HEK293T (cell line): Measurements from ENCODE around the gene RBM8A.

Experiments
- CTCF ChIA-PET: fragments of 350-600 bp; formaldehyde crosslinking; extraction: SDS; loops from one replicate; lab custom pipeline; 2021; ENCODE audit warnings: antibody characterized with exemption, inconsistent platforms; lab: Yijun Ruan, JAX
- POLR2A ChIA-PET: fragments of 350-600 bp; formaldehyde crosslinking; extraction: SDS; loops from one replicate; lab custom pipeline; 2020; ENCODE audit warnings: antibody characterized with exemption, inconsistent platforms; lab: Yijun Ruan, JAX
- DNase-seq: peaks from one replicate; pipeline ENCODE4 v3.0.0; 2012; ENCODE audit warnings: mixed read lengths; ENCODE audit errors: extremely low spot score
- ARNT ChIP-seq: fragments of 450-650 bp; IDR thresholded peaks from 2 replicates; pipeline ENCODE4 v1.6.1; 2017; ENCODE audit warnings: mild to moderate bottlenecking
- BHLHE40 ChIP-seq: fragments of 450-650 bp; IDR thresholded peaks from 2 replicates; pipeline ENCODE4 v1.6.1; 2016; ENCODE audit warnings: mild to moderate bottlenecking, moderate library complexity, borderline replicate concordance
- CTBP1 ChIP-seq: fragments of 450-650 bp; IDR thresholded peaks from 2 replicates; pipeline ENCODE4 v1.6.1; 2016; ENCODE audit warnings: borderline replicate concordance
- ELF4 ChIP-seq: fragments of 450-650 bp; IDR thresholded peaks from 2 replicates; pipeline ENCODE4 v1.6.1; 2017; ENCODE audit warnings: antibody characterized with exemption
- FOXA1 ChIP-seq: fragments of 450-650 bp; IDR thresholded peaks from 2 replicates; pipeline ENCODE4 v1.6.1; 2016; ENCODE audit warnings: mild to moderate bottlenecking
- FOXK2 ChIP-seq: fragments of 450-650 bp; IDR thresholded peaks from 2 replicates; pipeline ENCODE4 v1.6.1; 2016; ENCODE audit warnings: mild to moderate bottlenecking
- FOXM1 ChIP-seq: fragments of 450-650 bp; IDR thresholded peaks from 2 replicates; pipeline ENCODE4 v1.6.1; 2017; ENCODE audit warnings: mild to moderate bottlenecking, borderline replicate concordance
- HDGF ChIP-seq: fragments of 450-650 bp; IDR thresholded peaks from 2 replicates; pipeline ENCODE4 v1.6.1; 2017; ENCODE audit warnings: antibody characterized with exemption, borderline replicate concordance
- L3MBTL2 ChIP-seq: fragments of 450-650 bp; conservative IDR thresholded peaks from 2 replicates; pipeline ENCODE4 v1.6.1; 2016; ENCODE audit warnings: mild to moderate bottlenecking
- LEF1 ChIP-seq: fragments of 450-650 bp; IDR thresholded peaks from 2 replicates; pipeline ENCODE4 v1.6.1; 2017; ENCODE audit warnings: mild to moderate bottlenecking, borderline replicate concordance
- NFRKB ChIP-seq: fragments of 450-650 bp; IDR thresholded peaks from 2 replicates; pipeline ENCODE4 v1.6.1; 2016; ENCODE audit warnings: mild to moderate bottlenecking, moderate library complexity
- PKNOX1 ChIP-seq: fragments of 450-650 bp; IDR thresholded peaks from 2 replicates; pipeline ENCODE4 v1.6.1; 2016
- SP1 ChIP-seq: fragments of 450-650 bp; IDR thresholded peaks from 2 replicates; pipeline ENCODE4 v1.6.1; 2017
- SUZ12 ChIP-seq: fragments of 450-650 bp; IDR thresholded peaks from 2 replicates; pipeline ENCODE4 v1.6.1; 2016; ENCODE audit warnings: mild to moderate bottlenecking
- TARDBP ChIP-seq: fragments of 450-650 bp; IDR thresholded peaks from 2 replicates; pipeline ENCODE4 v1.6.1; 2016
- ZNF384 ChIP-seq: fragments of 450-650 bp; IDR thresholded peaks from 2 replicates; pipeline ENCODE4 v1.6.1; 2016

RBM8A gene

GRCh38 chr1:145952903-145953302 is 25.6 kb upstream of the RBM8A start:
- CTCF ChIA-PET = no interaction called here
- POLR2A ChIA-PET = interaction anchor here (1.8 kb wide), 1 partner anchor 12 kb away, joined by 4 read pairs; the partner anchor contains the start of genes ANKRD34A and POLR3GL
- no peak for DNase-seq
- TF ChIP-seq ZNF384 = no peak
- no peak for TF ChIP-seq ARNT
- no peak for TF ChIP-seq SP1
- no peak for TF ChIP-seq BHLHE40
- TF ChIP-seq PKNOX1 = no peak
- no peak for TF ChIP-seq FOXM1
- no peak for TF ChIP-seq ELF4
- TF ChIP-seq FOXK2 = no peak
- no peak for TF ChIP-seq FOXA1
- no peak for TF ChIP-seq TARDBP
- no peak for TF ChIP-seq LEF1
- no peak for TF ChIP-seq L3MBTL2
- no peak for TF ChIP-seq CTBP1
- TF ChIP-seq NFRKB = no peak

GRCh38 chr1:145951526-145951925 is 24.2 kb upstream of the RBM8A start:
- no peak for DNase-seq
- TF ChIP-seq NFRKB (no peak), CTBP1 (no peak), TARDBP (no peak), FOXK2 (no peak), FOXA1 (no peak), ELF4 (no peak), PKNOX1 (no peak), LEF1 (no peak), FOXM1 (no peak), SUZ12 (no peak), HDGF (no peak), ZNF384 (no peak), L3MBTL2 (no peak), ARNT (no peak), BHLHE40 (no peak), SP1 (no peak)
- CTCF ChIA-PET = no interaction called here
- POLR2A ChIA-PET = interaction anchor here (1.0 to 1.8 kb wide), 2 partner anchors 13 to 24 kb away, joined by 4 to 5 read pairs; partner anchors contain the start of genes ANKRD34A, POLR3GL and RBM8A

GRCh38 chr1:145949219-145949618 is 21.9 kb upstream of the RBM8A start:
- no peak for DNase-seq
- ChIA-PET CTCF (no interaction called here), POLR2A (interaction anchor here (0.9 to 1.7 kb wide), 2 partner anchors 8 to 22 kb away, joined by 3 to 6 read pairs; partner anchors contain the start of genes LIX1L and RBM8A)
- TF ChIP-seq FOXM1 = no peak
- no peak for TF ChIP-seq SP1
- TF ChIP-seq LEF1 = no peak
- no peak for TF ChIP-seq HDGF
- TF ChIP-seq ELF4 = no peak
- TF ChIP-seq CTBP1 = no peak
- TF ChIP-seq SUZ12 = no peak
- TF ChIP-seq FOXA1 = no peak
- no peak for TF ChIP-seq ARNT
- no peak for TF ChIP-seq PKNOX1
- TF ChIP-seq NFRKB = no peak
- no peak for TF ChIP-seq BHLHE40
- TF ChIP-seq L3MBTL2 = no peak
- TF ChIP-seq FOXK2 = no peak
- no peak for TF ChIP-seq TARDBP
- TF ChIP-seq ZNF384 = no peak

- ChIA-PET CTCF (no interaction called here), POLR2A (interaction anchor here (1.7 kb wide), 1 partner anchor 10 kb away, joined by 6 read pairs; the partner anchor contains the start of gene LIX1L)
- no peak for DNase-seq
- no peak for TF ChIP-seq FOXM1
- TF ChIP-seq ELF4 = no peak
- TF ChIP-seq LEF1 = no peak
- no peak for TF ChIP-seq SP1
- no peak for TF ChIP-seq HDGF
- no peak for TF ChIP-seq PKNOX1
- no peak for TF ChIP-seq TARDBP
- no peak for TF ChIP-seq NFRKB
- no peak for TF ChIP-seq FOXA1
- no peak for TF ChIP-seq ARNT
- no peak for TF ChIP-seq SUZ12
- no peak for TF ChIP-seq FOXK2
- TF ChIP-seq L3MBTL2 = no peak
- no peak for TF ChIP-seq CTBP1
- no peak for TF ChIP-seq BHLHE40
Measured at GRCh38 chr1:145947551-145947950, 20.3 kb upstream of the RBM8A start.

- POLR2A ChIA-PET = no interaction called here
- TF ChIP-seq CTBP1 (no peak), ARNT (no peak), ZNF384 (no peak), SUZ12 (no peak), FOXM1 (no peak), ELF4 (no peak), FOXA1 (no peak), SP1 (no peak), TARDBP (no peak), L3MBTL2 (no peak), FOXK2 (no peak), LEF1 (no peak), PKNOX1 (no peak)
- DNase-seq = no peak
- CTCF ChIA-PET = no interaction called here
Measured at GRCh38 chr1:145946477-145946986, 19.2 kb upstream of the RBM8A start.
